Activated CD4-positive, alpha-beta T cell treated with anti-CD3 and anti-CD28 coated beads for 36 hours (primary cell): ENCODE data around the gene SDHAF3. TPM values are rescaled to one million over a fixed set of nuclear protein-coding genes. Genes with fewer than 3 reads are reported as not detected.
"Not testable (repeated sequence)": the region's sequence is repeated elsewhere in the genome, so short reads cannot be mapped to it uniquely, and the experiment has no call there.

Experiments used
- ATAC-seq: fragments of 200-7000 bp; cut with Tn5 transposase; one replicate; pipeline ENCODE4 v1.10.0; 2021; ENCODE audit warnings: mild to moderate bottlenecking, moderate library complexity
- CTCF ChIA-PET: fragments of 350-600 bp; sonication (Branson Sonifier 250); formaldehyde crosslinking; loops from one replicate; lab custom pipeline; 2021; ENCODE audit warnings: antibody characterized with exemption; lab: Charles Lee
- POLR2A ChIA-PET: fragments of 350-600 bp; sonication (Branson Sonifier 250); formaldehyde crosslinking; loops from one replicate; lab custom pipeline; 2021; ENCODE audit warnings: antibody characterized with exemption, inconsistent platforms; lab: Charles Lee
- DNase-seq: peaks from one replicate; pipeline ENCODE4 v3.0.0-alpha.2; 2020
- H3K27ac Mint-ChIP-seq: one replicate; pipeline ENCODE4 v1.8.0; 2021; ENCODE audit warnings: mixed read lengths
- H3K27me3 Mint-ChIP-seq: one replicate; pipeline ENCODE4 v1.8.0; 2021; ENCODE audit warnings: mixed read lengths
- H3K36me3 Mint-ChIP-seq: one replicate; pipeline ENCODE4 v1.8.0; 2021; ENCODE audit warnings: low read depth, mixed read lengths
- H3K4me1 Mint-ChIP-seq: one replicate; pipeline ENCODE4 v1.8.0; 2021; ENCODE audit warnings: mixed read lengths
- H3K4me3 Mint-ChIP-seq: one replicate; pipeline ENCODE4 v1.8.0; 2021; ENCODE audit warnings: mild to moderate bottlenecking, moderate library complexity, mixed read lengths
- H3K9me3 Mint-ChIP-seq: one replicate; pipeline ENCODE4 v1.8.0; 2021; ENCODE audit warnings: low read depth, mixed read lengths
- intact Hi-C, 2 experiments: fragments of 100-400 bp; cut with DNase I in 1 of 2; cut with micrococcal nuclease in 1 of 2; formaldehyde crosslinking; loops; one replicate each; pipeline versions ENCODE4 v1.14.2 to v1.15.1; 2022 to 2024; cut with DNase I, micrococcal nuclease
- total RNA-seq, 2 experiments: library from RNA; stranded (reverse); gene quantifications; one replicate each; pipeline ENCODE4 v1.2.3, GENCODE V29; 2021

SDHAF3 gene
- 10 to 100 TPM; 30.2 to 44.3 TPM for total RNA-seq

GRCh38 chr7:97117372-97118188 lies at the start of gene SDHAF3:
SDHAF3 (plus strand) TSS chr7:97117698; CDS start chr7:97117724, 26 bp downstream.
- H3K4me1 Mint-ChIP-seq: peaks cover 38% of the 10 kb centered on the region
- H3K27me3 Mint-ChIP-seq: no peaks in the 10 kb centered on the region
- POLR2A ChIA-PET: interaction anchor here (0.8 to 1.3 kb wide), 2 partner anchors 13 to 755 kb away, joined by 3 to 4 read pairs; partner anchors contain the start of gene ASNS
- ATAC-seq (peak; percentile 95), DNase-seq (peak; percentile 99)
- H3K4me3 Mint-ChIP-seq: peak within 1 kb of the TSS; percentile 82
- intact Hi-C loops: loop anchor here (1.0 to 5.0 kb wide), 9 partner anchors 60 to 1164 kb away; partner anchors contain the start of genes ASNS (in 2 of the 2), BRI3 (in 1 of the 2), LMTK2 (in 1 of the 2) and SEM1 (in 1 of the 2)
- CTCF ChIA-PET: interaction anchor here (0.5 to 1.6 kb wide), 6 partner anchors 16 to 904 kb away, joined by 3 to 5 read pairs (median 3); no protein-coding TSS in a partner anchor
- peak within 1 kb of the TSS; percentile 95 for H3K27ac Mint-ChIP-seq
- H3K9me3 Mint-ChIP-seq: no peaks in the 10 kb centered on the region
- peaks cover 14% of the 10 kb centered on the region for H3K36me3 Mint-ChIP-seq

GRCh38 chr7:97072025-97072424 lies 45.5 kb upstream of the SDHAF3 start:
- H3K4me3 Mint-ChIP-seq, CTCF ChIA-PET, H3K36me3 Mint-ChIP-seq, POLR2A ChIA-PET, intact Hi-C loops, DNase-seq, ATAC-seq, H3K27ac Mint-ChIP-seq, H3K4me1 Mint-ChIP-seq, H3K9me3 Mint-ChIP-seq: not testable (repeated sequence)
- peaks cover 24% of the 10 kb centered on the region for H3K27me3 Mint-ChIP-seq

- no peaks in the 10 kb centered on the region for H3K4me1 Mint-ChIP-seq
- ChIA-PET CTCF (interaction anchor here (3.4 kb wide), 1 partner anchor 11 kb away, joined by 14 read pairs; no protein-coding TSS in a partner anchor), POLR2A (no interaction called here)
- H3K4me3 Mint-ChIP-seq: no peak overlapping the region
- H3K27ac Mint-ChIP-seq: no peak overlapping the region
- intact Hi-C loops: no loop called here
- H3K9me3 Mint-ChIP-seq: no peaks in the 10 kb centered on the region
- H3K27me3 Mint-ChIP-seq: peaks cover 25% of the 10 kb centered on the region
- H3K36me3 Mint-ChIP-seq: no peaks in the 10 kb centered on the region
- ATAC-seq (no peak), DNase-seq (no peak)
These were observed 41.6 kb upstream of the SDHAF3 start for GRCh38 chr7:97075928-97076327.

- ATAC-seq: no peak
- intact Hi-C loops: no loop called here
- DNase-seq: no peak
- Mint-ChIP-seq H3K36me3 (no peaks in the 10 kb centered on the region), H3K9me3 (no peaks in the 10 kb centered on the region), H3K27ac (no peak overlapping the region), H3K4me3 (no peak overlapping the region), H3K27me3 (peaks cover 24% of the 10 kb centered on the region), H3K4me1 (no peaks in the 10 kb centered on the region)
- ChIA-PET CTCF (no interaction called here), POLR2A (no interaction called here)
These were observed 39.2 kb upstream of the SDHAF3 start for GRCh38 chr7:97078023-97078969.

GRCh38 chr7:97079300-97079699 lies 38.2 kb upstream of the SDHAF3 start:
- no peaks in the 10 kb centered on the region for H3K9me3 Mint-ChIP-seq
- H3K4me1 Mint-ChIP-seq: no peaks in the 10 kb centered on the region
- no peak overlapping the region for H3K4me3 Mint-ChIP-seq
- ChIA-PET CTCF (no interaction called here), POLR2A (no interaction called here)
- no peaks in the 10 kb centered on the region for H3K36me3 Mint-ChIP-seq
- ATAC-seq (no peak), DNase-seq (no peak)
- H3K27ac Mint-ChIP-seq: no peak overlapping the region
- intact Hi-C loops: no loop called here
- H3K27me3 Mint-ChIP-seq: peaks cover 25% of the 10 kb centered on the region

- ChIA-PET CTCF (interaction anchor here (0.5 kb wide), 1 partner anchor 376 kb away, joined by 3 read pairs; no protein-coding TSS in a partner anchor), POLR2A (no interaction called here)
- DNase-seq: no peak
- no peaks in the 10 kb centered on the region for H3K9me3 Mint-ChIP-seq
- H3K36me3 Mint-ChIP-seq: no peaks in the 10 kb centered on the region
- intact Hi-C loops: no loop called here
- H3K4me3 Mint-ChIP-seq: no peak overlapping the region
- peaks cover 27% of the 10 kb centered on the region for H3K27me3 Mint-ChIP-seq
- no peak for ATAC-seq
- no peaks in the 10 kb centered on the region for H3K4me1 Mint-ChIP-seq
- no peak overlapping the region for H3K27ac Mint-ChIP-seq
These were observed 35.8 kb upstream of the SDHAF3 start for GRCh38 chr7:97081521-97082300.

- Mint-ChIP-seq H3K9me3 (no peaks in the 10 kb centered on the region), H3K27ac (no peak overlapping the region), H3K36me3 (no peaks in the 10 kb centered on the region), H3K4me3 (no peak overlapping the region), H3K27me3 (peaks cover 23% of the 10 kb centered on the region), H3K4me1 (no peaks in the 10 kb centered on the region)
- ChIA-PET POLR2A (no interaction called here), CTCF (no interaction called here)
- ATAC-seq (no peak), DNase-seq (no peak)
- intact Hi-C loops: no loop called here
These were observed 29.1 kb upstream of the SDHAF3 start for GRCh38 chr7:97088364-97088763.

GRCh38 chr7:97089771-97090170 lies 27.7 kb upstream of the SDHAF3 start:
- Mint-ChIP-seq H3K27ac (no peak overlapping the region), H3K36me3 (no peaks in the 10 kb centered on the region), H3K27me3 (peaks cover 23% of the 10 kb centered on the region), H3K9me3 (no peaks in the 10 kb centered on the region), H3K4me1 (no peaks in the 10 kb centered on the region), H3K4me3 (no peak overlapping the region)
- ChIA-PET CTCF (no interaction called here), POLR2A (no interaction called here)
- intact Hi-C loops: no loop called here
- DNase-seq (no peak), ATAC-seq (no peak)

- ATAC-seq (no peak), DNase-seq (peak; percentile 13)
- Mint-ChIP-seq H3K36me3 (no peaks in the 10 kb centered on the region), H3K9me3 (no peaks in the 10 kb centered on the region), H3K4me1 (no peaks in the 10 kb centered on the region), H3K27ac (no peak overlapping the region), H3K27me3 (peaks cover 16% of the 10 kb centered on the region), H3K4me3 (no peak overlapping the region)
- ChIA-PET POLR2A (no interaction called here), CTCF (interaction anchor here (0.7 kb wide), 1 partner anchor 1311 kb away, joined by 3 read pairs; no protein-coding TSS in a partner anchor)
- intact Hi-C loops: no loop called here
These were observed 26.6 kb upstream of the SDHAF3 start for GRCh38 chr7:97090761-97091353.

- no peaks in the 10 kb centered on the region for H3K9me3 Mint-ChIP-seq
- no peak overlapping the region for H3K27ac Mint-ChIP-seq
- intact Hi-C loops: no loop called here
- ATAC-seq (no peak), DNase-seq (no peak)
- ChIA-PET POLR2A (no interaction called here), CTCF (interaction anchor here (0.7 to 0.8 kb wide), 2 partner anchors 10 to 932 kb away, joined by 3 to 4 read pairs; no protein-coding TSS in a partner anchor)
- no peak overlapping the region for H3K4me3 Mint-ChIP-seq
- no peaks in the 10 kb centered on the region for H3K4me1 Mint-ChIP-seq
- no peaks in the 10 kb centered on the region for H3K36me3 Mint-ChIP-seq
- peaks cover 12% of the 10 kb centered on the region for H3K27me3 Mint-ChIP-seq
These were observed 23.1 kb upstream of the SDHAF3 start for GRCh38 chr7:97094284-97094930.
